B cell (primary cell): Measurements from ENCODE around the gene MAP3K2.

ENCODE experiments used
- CTCF ChIP-seq: fragments of 200-600 bp; IDR thresholded peaks from one replicate; pipeline ENCODE4 v1.8.0; 2022; ENCODE audit warnings: antibody characterized with exemption, mild to moderate bottlenecking
- EZH2 ChIP-seq: IDR thresholded peaks from 2 replicates; pipeline ENCODE4 v1.6.1; 2012; ENCODE audit warnings: borderline replicate concordance, low read depth, mild to moderate bottlenecking, moderate library complexity, low read length; ENCODE audit not compliant: insufficient read depth, poor library complexity, severe bottlenecking

DNA sequence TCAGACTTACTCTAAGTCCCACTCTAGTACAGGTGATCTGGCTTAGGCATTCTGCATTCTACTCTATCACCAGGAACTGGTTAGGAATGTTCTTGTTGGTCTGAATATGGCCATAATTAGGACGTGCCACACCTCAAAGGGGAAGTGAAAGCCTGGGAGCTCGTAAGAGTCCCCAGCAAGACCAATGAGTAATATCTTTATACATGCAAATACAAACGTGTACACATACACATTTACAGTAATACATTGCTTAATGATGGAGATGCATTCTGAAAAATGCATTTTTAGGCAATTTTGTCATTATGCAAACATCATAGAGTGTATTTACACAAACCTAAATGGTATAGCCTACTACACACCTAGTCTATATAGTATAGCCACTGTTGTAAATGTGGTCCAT, 74.4 kb downstream of the MAP3K2 start:
- TF ChIP-seq CTCF, result no peak
- TF ChIP-seq EZH2, result no peak
